Mammary epithelial cell (primary cell): Measurements from ENCODE around the gene MPC1.

Source experiments
- CTCF ChIP-seq, 2 donors: IDR thresholded peaks in 1 of 2; conservative IDR thresholded peaks in 1 of 2; 2 replicates each; pipeline ENCODE4 v1.5.1; 2011 to 2012; ENCODE audit warnings: inconsistent platforms in 2 of 2, low read length in 2 of 2, mild to moderate bottlenecking in 2 of 2, control low read depth in 1 of 2, low read depth in 1 of 2; ENCODE audit not compliant: insufficient read depth in 1 of 2; ENCODE audit errors: extremely low read depth in 1 of 2
- EZH2 ChIP-seq: IDR thresholded peaks from 2 replicates; pipeline ENCODE4 v1.6.1; 2012; ENCODE audit warnings: low read length, inconsistent platforms, borderline replicate concordance

- no peak for TF ChIP-seq CTCF (conservative IDR thresholded peaks at IDR 0.05 in 1 of 2, IDR thresholded peaks at IDR 0.05 in 1 of 2; ENCODE audit: extremely low read depth in 1 of 2, insufficient read depth in 1 of 2, low read depth in 1 of 2, low read length in 2 of 2)
- no peak for TF ChIP-seq EZH2
Measured at GRCh38 chr6:166386111-166386510, 3.4 kb upstream of the MPC1 start.
